ENCODE measurements around the gene NECTIN2.

DNA sequence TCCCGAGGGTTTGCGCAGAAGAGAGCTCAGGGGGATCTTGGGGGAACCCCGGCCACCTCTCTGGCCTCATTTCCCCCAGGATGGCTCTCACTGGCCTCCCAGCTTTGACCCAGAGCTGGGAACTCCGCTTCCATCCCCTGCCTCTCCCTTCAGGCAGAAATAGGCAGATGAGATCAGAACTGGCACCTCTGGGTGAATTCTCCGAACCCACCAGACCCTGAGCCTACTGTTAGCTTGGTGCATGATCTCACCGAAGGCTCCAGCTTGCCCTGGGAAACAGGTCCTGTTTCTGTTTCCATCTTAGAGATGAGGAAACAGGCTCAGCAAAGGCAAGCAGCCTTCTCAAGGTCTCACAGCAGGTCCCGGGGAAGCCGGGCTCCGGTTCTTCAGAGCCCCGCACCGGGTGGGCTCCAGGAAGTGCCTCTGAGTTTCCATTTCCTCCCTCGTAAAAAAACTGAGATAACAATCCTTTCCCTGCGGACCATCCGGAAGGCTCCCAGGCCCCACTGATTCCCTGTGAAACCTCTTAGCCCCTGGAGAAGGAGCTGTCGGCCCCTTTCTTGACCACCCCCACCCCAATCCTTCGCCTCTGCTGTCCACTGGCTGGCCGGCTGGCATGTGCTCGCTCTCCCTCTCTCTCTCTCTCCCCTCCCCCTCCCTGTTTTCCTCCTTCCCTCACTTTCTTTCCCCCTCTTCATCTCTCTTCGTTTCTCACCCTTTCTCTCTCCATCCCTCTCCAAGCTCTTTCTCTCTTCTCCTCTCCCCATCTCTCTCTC is 2.1 kb downstream of the NECTIN2 start:
- TF ChIP-seq EZH2 (optimal IDR thresholded peaks at IDR 0.05; ENCODE audit: low read depth, low read length) (no peak), CTCF (IDR thresholded peaks at IDR 0.05; ENCODE audit: low read length) (no peak), EZH2phosphoT487 (IDR thresholded peaks at IDR 0.05; ENCODE audit: low read length) (no peak)
